GM06990 (cell line): ENCODE results near the gene AGAP3.

Experiments used
- DNase-seq: peaks from one replicate; pipeline ENCODE4 v3.0.0-alpha.2; 2011; ENCODE audit not compliant: insufficient read length; ENCODE audit errors: extremely low read depth
- H3K27me3 ChIP-seq: replicated peaks from 2 replicates; pipeline ENCODE4 v1.6.0; 2011; ENCODE audit warnings: low read length; ENCODE audit not compliant: control insufficient read depth, insufficient read depth
- H3K36me3 ChIP-seq: 2 replicates; pipeline ENCODE4 v1.5.1; 2011; ENCODE audit warnings: low read length; ENCODE audit not compliant: control insufficient read depth, insufficient read depth
- H3K4me3 ChIP-seq: replicated peaks from 2 replicates; pipeline ENCODE4 v1.5.1; 2011; ENCODE audit warnings: low read depth, mild to moderate bottlenecking, control low read depth, low read length
- TF ChIP-seq, protein P1 (sequence below): IDR thresholded peaks from 2 replicates; pipeline ENCODE4 v1.5.1; 2011; ENCODE audit warnings: low read length, control low read depth, mild to moderate bottlenecking, inconsistent platforms; ENCODE audit not compliant: insufficient read depth, poor library complexity, severe bottlenecking

The AGAP3 gene

DNA sequence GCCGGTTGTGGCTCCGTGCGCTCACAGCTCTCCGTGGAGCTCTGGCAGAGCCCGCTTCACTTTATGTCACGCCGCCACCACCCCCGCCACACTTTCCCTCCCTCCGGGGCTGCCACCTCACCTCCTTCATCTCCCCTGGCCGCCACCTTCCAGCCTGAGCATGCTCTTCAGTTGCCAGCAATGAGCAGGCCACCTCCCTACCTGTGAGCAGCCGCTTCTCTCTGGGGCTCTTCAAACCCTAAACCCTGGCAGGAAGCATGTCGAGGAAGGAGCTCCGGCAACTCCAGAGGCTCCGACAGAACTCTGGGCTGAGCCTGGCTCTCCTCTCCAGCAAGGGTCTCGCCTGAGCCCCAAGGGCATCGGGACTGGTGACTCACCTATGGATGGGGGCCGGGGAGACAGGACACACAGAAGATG lies 44.5 kb downstream of the AGAP3 start:
- TF ChIP-seq, protein P1, sequence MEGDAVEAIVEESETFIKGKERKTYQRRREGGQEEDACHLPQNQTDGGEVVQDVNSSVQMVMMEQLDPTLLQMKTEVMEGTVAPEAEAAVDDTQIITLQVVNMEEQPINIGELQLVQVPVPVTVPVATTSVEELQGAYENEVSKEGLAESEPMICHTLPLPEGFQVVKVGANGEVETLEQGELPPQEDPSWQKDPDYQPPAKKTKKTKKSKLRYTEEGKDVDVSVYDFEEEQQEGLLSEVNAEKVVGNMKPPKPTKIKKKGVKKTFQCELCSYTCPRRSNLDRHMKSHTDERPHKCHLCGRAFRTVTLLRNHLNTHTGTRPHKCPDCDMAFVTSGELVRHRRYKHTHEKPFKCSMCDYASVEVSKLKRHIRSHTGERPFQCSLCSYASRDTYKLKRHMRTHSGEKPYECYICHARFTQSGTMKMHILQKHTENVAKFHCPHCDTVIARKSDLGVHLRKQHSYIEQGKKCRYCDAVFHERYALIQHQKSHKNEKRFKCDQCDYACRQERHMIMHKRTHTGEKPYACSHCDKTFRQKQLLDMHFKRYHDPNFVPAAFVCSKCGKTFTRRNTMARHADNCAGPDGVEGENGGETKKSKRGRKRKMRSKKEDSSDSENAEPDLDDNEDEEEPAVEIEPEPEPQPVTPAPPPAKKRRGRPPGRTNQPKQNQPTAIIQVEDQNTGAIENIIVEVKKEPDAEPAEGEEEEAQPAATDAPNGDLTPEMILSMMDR, result no peak
- H3K36me3 ChIP-seq, result peaks cover 18% of the 10 kb centered on the region
- no peaks in the 10 kb centered on the region for H3K27me3 ChIP-seq
- DNase-seq, result no peak
- H3K4me3 ChIP-seq, result no peak overlapping the region

DNA sequence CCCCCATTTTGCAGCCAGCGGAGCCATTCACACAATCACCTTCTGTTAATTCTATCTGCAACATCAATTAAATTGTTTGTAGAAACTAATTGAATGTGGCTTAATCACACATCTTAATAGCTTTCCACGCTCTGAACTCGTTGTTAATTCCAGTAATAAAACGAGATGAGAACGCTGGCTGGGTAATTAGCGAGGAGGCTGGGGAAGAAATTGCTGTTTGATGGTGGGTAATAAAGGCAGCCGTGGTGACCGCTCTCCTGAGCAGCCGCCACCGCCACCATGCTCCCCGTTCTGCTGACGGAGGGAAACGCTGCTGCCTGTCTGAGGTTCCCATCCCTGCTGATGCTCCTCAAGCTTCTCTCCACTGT lies 44.9 kb downstream of the AGAP3 start:
- TF ChIP-seq, protein P1, result no peak

DNA sequence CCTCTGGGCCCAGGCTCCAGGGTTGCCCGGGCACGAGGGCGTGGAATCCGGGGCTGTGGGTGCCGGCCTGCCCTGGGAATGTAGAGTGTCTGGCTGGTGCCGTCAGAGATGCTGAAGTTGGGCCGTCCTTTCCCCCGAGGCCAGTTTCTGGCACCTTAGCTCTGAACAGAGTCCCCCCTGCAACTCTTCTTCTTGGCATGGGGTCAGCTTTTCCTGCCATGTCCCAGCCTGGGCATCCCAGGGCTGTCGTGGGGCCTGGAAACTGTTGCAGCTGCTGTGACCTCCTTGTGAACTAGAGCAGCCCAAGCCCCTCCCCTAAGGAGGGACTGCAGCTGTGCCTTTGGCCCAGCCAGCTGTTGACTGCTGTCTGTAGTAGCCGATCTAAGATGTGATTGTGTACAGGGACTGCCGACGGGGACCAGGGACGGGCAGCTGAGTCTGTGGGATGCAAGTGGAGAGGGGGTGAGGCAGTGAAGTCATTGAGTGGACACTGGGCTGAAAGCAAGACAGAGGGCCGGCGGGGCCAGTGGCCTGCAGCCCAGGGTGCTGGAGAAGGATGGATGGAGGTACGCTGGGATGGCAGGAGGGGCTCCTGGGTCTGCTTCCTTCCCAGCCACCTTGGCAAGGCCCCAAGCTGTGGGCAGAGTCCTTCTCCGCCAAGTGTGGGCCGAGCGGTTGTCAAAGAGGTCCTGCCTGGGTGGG lies 45.5 kb downstream of the AGAP3 start:
- Histone ChIP-seq H3K36me3 (peaks cover 18% of the 10 kb centered on the region), H3K27me3 (no peaks in the 10 kb centered on the region), H3K4me3 (no peak overlapping the region)
- TF ChIP-seq, protein P1, result no peak
- no peak for DNase-seq

More for the DNA sequence above, 44.9 kb downstream of the AGAP3 start:
- no peak for DNase-seq
- H3K4me3 ChIP-seq, result no peak overlapping the region
- peaks cover 18% of the 10 kb centered on the region for H3K36me3 ChIP-seq
- no peaks in the 10 kb centered on the region for H3K27me3 ChIP-seq

DNA sequence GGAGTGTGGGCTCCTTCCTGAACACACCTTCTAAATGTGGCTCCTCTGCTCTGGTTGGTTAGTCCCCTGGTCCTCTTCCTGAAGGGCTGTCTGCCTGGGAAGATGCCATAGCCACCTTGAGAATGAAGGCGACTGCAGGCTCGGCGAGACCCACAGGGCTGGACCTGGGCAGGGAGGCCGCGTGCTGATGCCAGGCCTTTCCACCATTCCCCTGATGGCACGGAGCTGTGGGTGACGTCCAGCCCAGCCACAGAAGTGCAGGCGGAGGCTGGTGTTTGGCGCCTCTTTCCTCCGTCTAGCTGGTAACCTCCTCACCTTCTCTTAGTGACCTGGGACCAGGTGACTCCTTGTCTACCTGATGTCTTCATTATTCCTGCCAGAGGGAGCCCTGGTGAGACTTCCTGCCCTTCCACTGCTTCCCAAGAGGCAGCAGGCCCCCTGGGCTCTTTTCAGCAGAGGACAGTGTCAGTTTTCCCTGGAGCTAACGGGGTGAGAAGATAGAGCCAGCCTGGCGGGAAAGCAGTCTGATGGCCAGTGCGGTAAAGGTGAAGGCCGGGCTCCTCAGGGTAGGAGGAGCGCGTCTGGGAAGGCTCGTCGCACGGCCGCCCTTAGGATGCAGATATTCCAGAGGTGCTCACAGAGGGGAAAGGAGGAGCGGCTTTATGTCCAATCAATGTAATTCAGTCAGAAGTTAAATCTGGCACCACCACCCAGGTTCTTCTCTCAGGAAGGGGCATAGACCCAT lies 46.4 kb downstream of the AGAP3 start:
- no peak for DNase-seq
- H3K4me3 ChIP-seq, result no peak overlapping the region
- H3K36me3 ChIP-seq, result peaks cover 18% of the 10 kb centered on the region
- TF ChIP-seq, protein P1, result no peak
- no peaks in the 10 kb centered on the region for H3K27me3 ChIP-seq

DNA sequence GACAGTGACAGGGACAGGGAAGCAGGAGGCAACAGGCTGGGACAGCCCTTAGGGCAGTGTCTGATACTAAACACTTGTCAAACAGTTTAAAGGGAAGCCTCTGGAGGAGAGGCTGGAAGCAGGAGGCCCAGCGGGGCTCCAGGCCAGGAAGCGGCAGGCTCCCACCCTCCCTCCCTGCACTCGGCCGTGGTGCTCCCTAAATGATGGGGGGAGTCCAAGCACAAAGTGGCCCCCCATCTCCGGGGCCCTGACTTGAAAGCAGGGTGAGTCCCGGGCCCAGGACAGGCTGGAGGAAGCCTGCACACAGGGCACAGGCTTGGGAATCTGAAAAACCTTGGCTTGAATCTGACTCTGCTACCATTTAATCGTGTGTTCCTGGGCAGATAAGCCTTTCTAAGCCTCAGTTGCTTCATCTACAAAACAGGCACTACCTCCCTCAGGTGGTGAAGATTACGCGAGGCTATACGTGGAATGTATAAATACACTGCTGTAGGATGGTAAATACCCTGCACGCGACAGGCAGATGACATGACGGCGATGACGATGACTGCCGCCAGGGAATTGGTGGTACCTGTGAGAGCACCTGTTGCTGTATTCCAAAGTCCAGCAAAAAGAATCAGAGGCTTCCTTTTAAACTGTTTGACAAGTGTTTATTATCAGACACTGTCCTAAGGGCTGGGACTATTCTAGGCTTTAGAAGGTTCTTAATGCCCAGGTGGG lies 47.2 kb downstream of the AGAP3 start:
- Histone ChIP-seq H3K36me3 (peaks cover 18% of the 10 kb centered on the region), H3K27me3 (no peaks in the 10 kb centered on the region), H3K4me3 (no peak overlapping the region)
- no peak for DNase-seq
- TF ChIP-seq, protein P1, result no peak
